Measurements from ENCODE around the gene REV1. TPM values are rescaled to one million over a fixed set of nuclear protein-coding genes. Genes with fewer than 3 reads are reported as not detected.

The REV1 gene
- total RNA-seq, 1 donor from 2014 or later, result 34.0 TPM

GRCh38 chr2:99469394-99469793, 20.4 kb downstream of the REV1 start:
- DNase-seq (ENCODE audit: low read depth), result no peak
- H3K4me3 ChIP-seq (ENCODE audit: low read depth, low read length), result no peak overlapping the region
- TF ChIP-seq, protein P1, sequence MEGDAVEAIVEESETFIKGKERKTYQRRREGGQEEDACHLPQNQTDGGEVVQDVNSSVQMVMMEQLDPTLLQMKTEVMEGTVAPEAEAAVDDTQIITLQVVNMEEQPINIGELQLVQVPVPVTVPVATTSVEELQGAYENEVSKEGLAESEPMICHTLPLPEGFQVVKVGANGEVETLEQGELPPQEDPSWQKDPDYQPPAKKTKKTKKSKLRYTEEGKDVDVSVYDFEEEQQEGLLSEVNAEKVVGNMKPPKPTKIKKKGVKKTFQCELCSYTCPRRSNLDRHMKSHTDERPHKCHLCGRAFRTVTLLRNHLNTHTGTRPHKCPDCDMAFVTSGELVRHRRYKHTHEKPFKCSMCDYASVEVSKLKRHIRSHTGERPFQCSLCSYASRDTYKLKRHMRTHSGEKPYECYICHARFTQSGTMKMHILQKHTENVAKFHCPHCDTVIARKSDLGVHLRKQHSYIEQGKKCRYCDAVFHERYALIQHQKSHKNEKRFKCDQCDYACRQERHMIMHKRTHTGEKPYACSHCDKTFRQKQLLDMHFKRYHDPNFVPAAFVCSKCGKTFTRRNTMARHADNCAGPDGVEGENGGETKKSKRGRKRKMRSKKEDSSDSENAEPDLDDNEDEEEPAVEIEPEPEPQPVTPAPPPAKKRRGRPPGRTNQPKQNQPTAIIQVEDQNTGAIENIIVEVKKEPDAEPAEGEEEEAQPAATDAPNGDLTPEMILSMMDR (conservative IDR thresholded peaks at IDR 0.05; ENCODE audit: low read depth, low read length), result no peak

DNA sequence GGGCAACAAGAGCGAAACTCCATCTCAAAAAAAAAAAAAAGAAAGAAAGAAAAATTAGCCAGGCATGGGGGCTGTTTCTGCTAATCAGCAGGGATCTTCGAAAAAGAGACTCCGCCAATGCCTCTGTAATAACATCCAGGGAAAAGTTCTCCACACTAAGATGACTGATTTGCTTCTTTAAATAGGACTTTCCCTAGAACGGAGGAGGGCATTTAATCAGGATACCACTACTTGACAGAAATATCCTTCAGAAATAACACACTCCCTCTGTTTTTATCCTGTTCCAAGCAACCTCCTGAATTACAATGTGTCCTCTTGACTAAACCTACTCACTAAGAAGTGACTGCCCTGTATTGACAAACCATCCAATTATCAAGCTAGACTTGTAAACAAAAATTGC, 21.7 kb downstream of the REV1 start:
- no peak for DNase-seq (ENCODE audit: low read depth)
- TF ChIP-seq, protein P1 (conservative IDR thresholded peaks at IDR 0.05; ENCODE audit: low read depth, low read length), result no peak
- H3K4me3 ChIP-seq (ENCODE audit: low read depth, low read length), result no peak overlapping the region

GRCh38 chr2:99467390-99467789, 22.4 kb downstream of the REV1 start:
- no peak for DNase-seq (ENCODE audit: low read depth)
- TF ChIP-seq, protein P1 (conservative IDR thresholded peaks at IDR 0.05; ENCODE audit: low read depth, low read length), result no peak
- no peak overlapping the region for H3K4me3 ChIP-seq (ENCODE audit: low read depth, low read length)

DNA sequence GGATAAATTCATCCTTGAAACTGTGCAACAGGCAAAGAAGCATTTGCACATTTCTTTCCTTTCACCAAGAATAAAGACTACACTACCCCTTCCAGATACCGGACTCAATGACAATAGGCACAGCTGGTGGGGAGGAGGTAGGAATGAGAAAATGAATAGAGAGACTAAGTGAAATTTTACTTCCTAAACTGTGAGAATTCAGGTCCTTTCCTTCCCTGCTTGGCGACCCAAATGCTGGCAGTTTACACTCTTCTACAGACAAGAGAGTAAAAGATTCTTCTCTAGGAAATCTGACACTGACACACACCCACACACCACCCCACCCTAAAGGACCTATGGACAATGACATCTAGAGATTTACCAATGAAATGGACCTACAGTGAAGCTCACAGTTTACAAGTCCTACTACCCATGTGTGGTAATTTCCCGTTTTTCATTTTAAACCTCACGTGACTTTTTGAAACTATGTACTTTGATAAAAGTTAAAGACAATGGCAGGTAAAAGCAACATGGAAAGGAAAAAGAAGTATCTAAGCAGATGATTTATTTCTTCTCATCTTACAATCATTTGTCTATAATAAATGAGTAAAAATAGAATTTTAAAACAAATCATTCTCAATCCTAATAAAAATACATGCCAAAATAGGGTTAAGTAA, 27.9 kb downstream of the REV1 start:
- no peak for DNase-seq (ENCODE audit: low read depth)
- H3K4me3 ChIP-seq (ENCODE audit: low read depth, low read length), result no peak overlapping the region
- TF ChIP-seq, protein P1 (conservative IDR thresholded peaks at IDR 0.05; ENCODE audit: low read depth, low read length), result no peak

- H3K4me3 ChIP-seq (ENCODE audit: low read depth, low read length), result no peak overlapping the region
- TF ChIP-seq, protein P1 (conservative IDR thresholded peaks at IDR 0.05; ENCODE audit: low read depth, low read length), result no peak
- no peak for DNase-seq (ENCODE audit: low read depth)
Observed at GRCh38 chr2:99458529-99458928, 31.3 kb downstream of the REV1 start.

DNA sequence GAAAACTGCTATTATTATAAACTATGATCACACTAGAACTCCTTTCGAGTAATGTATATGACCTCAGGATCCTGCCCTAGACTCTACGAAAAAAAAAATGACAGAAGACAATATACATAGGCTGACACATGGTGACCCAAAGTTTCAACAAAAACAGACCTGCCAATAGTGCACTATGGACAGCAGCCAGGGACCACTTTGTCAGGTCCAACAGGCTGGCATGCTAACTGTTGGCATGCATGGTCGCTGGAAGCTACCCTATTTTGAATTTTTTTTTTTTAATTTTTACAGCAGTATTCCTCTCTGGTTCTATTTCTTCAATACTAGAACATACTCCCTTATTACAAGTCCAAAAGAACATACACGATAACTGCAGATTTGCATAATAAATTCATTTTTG, 38.1 kb downstream of the REV1 start:
- no peak overlapping the region for H3K4me3 ChIP-seq (ENCODE audit: low read depth, low read length)
- TF ChIP-seq, protein P1 (conservative IDR thresholded peaks at IDR 0.05; ENCODE audit: low read depth, low read length), result no peak
- DNase-seq (ENCODE audit: low read depth), result no peak

GRCh38 chr2:99451280-99451679, 38.5 kb downstream of the REV1 start:
- peak overlapping the region; percentile 1 for H3K4me3 ChIP-seq (ENCODE audit: low read depth, low read length)
- TF ChIP-seq, protein P1 (conservative IDR thresholded peaks at IDR 0.05; ENCODE audit: low read depth, low read length), result no peak
- no peak for DNase-seq (ENCODE audit: low read depth)

Data from epithelial cell of proximal tubule (primary cell).